Measurements from ENCODE around the gene RASGRF2. TPM values are rescaled to one million over a fixed set of nuclear protein-coding genes. Genes with fewer than 3 reads are reported as not detected.

RASGRF2 gene
- total and polyA plus RNA-seq, 2 of the 13 experiments (the other 11 are each of a cell fraction or from before 2014, with no cell fraction given): 23.6 to 29.0 TPM

DNA sequence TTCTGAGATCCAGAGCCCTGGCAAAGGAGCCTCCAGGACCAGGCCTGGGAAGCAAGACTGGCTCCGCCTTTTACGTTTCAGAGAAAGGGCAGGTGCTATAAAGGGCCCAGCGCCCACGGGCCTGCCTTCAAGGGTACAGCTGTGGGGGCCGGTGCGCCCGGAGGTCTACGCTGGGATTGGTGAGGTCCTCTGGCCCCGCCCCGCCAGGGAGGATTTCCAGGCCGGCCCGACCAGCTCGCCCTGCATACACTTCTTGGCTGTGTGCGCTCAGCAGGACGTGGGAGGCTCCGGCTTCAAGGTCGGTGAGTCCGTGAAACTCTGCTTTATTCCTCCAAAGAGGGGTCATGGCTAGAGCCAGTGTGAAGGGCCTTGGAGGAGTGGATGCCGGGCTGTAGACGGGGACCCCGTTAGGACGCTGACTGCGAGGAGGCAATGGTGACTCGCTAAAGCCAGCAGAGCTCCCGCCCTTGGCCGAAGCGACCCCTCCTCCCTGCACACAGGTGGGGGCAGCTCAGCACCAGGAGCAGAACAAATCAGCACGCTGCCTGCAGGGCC, 273.0 kb downstream of the RASGRF2 start, which contains the start of gene CKMT2 (continued):
- TF ChIP-seq, protein P1, sequence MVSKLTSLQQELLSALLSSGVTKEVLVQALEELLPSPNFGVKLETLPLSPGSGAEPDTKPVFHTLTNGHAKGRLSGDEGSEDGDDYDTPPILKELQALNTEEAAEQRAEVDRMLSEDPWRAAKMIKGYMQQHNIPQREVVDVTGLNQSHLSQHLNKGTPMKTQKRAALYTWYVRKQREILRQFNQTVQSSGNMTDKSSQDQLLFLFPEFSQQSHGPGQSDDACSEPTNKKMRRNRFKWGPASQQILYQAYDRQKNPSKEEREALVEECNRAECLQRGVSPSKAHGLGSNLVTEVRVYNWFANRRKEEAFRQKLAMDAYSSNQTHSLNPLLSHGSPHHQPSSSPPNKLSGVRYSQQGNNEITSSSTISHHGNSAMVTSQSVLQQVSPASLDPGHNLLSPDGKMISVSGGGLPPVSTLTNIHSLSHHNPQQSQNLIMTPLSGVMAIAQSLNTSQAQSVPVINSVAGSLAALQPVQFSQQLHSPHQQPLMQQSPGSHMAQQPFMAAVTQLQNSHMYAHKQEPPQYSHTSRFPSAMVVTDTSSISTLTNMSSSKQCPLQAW (CRISPR knock-in tag; IDR thresholded peaks at IDR 0.05): peak; percentile 39; the same call in 1 of the 2 replicates
- TF ChIP-seq ZNF883 (CRISPR knock-in tag; IDR thresholded peaks at IDR 0.05; ENCODE audit: not compliant biosample characterization): peak; percentile 42
- 0 out of 2 replicates have a peak, but pooled peaks have one; percentile 23 for TF ChIP-seq ZNF292 (CRISPR knock-in tag; IDR thresholded peaks at IDR 0.05; ENCODE audit: borderline replicate concordance, low read depth)
- no peak for TF ChIP-seq ZSCAN22 (CRISPR knock-in tag; IDR thresholded peaks at IDR 0.05)

DNA sequence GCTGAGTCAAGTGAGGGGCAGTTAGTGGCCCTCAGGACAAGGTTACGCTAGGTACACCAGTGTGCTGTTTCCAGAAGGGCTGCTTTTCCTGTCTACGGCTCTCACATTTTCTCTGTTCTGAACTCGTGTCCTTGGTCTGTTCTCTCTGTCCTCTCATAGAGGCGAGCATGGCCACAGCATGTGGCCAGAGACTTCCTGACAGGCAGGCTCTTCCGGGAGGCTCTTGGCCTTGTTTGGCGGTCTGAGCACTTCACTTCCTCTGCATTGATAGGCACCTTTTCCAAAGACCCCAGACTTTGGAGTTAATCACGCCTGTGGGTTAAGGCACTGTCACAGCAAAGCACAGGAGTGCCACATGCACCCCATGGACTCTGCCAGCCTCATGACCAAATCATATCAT, 274.1 kb downstream of the RASGRF2 start:
- Histone ChIP-seq H3K79me2 (ENCODE audit: insufficient read depth, low read length) (no peaks in the 10 kb centered on the region), H3K4me3 (replicated peaks in 1 of 3; ENCODE audit: insufficient read depth in 1 of 3, low read depth in 2 of 3, low read length in 3 of 3) (no peak overlapping the region), H3K9me3 (ENCODE audit: low read length) (no peaks in the 10 kb centered on the region), H3K36me3 (replicated peaks in 1 of 2; ENCODE audit: control insufficient read depth in 1 of 2, insufficient read depth in 2 of 2, low read length in 2 of 2) (no peaks in the 10 kb centered on the region), H3K4me2 (ENCODE audit: low read depth, low read length) (peak overlapping the region; percentile 80; the same call in 1 of the 2 replicates), H3K27me3 (ENCODE audit: control insufficient read depth in 1 of 2, insufficient read depth in 2 of 2, low read length in 2 of 2) (no peaks in the 10 kb centered on the region), H2AFZ (ENCODE audit: low read length) (no peak overlapping the region), H4K20me1 (ENCODE audit: insufficient read depth, low read length) (no peaks in the 10 kb centered on the region), H3K4me1 (ENCODE audit: insufficient read depth, low read length) (peaks cover 33% of the 10 kb centered on the region), H3K27ac (ENCODE audit: extremely low read length, insufficient read depth, low read length) (peak overlapping the region; percentile 12), H3K9ac (ENCODE audit: insufficient read depth, low read depth, low read length) (0 out of 2 replicates have a peak overlapping the region, but pooled peaks have one; percentile 14)
- intact Hi-C loops (cut with micrococcal nuclease; ENCODE audit: unreplicated experiment) (loop anchor here (5.0 kb wide), 1 partner anchor 68 kb away; the partner anchor contains the start of gene ZCCHC9), in situ Hi-C loops (cut with HindIII; ENCODE audit: extremely low pct_ligation_motif_present, low pct_unique_long_range_greater_than_20kb) (no loop called here)
- ChIA-PET CTCF (ENCODE audit: low intra/inter-chr PET ratio, low total read pairs) (no interaction called here), POLR2A (interaction anchor here (1.3 kb wide), 1 partner anchor 65 kb away, joined by 5 read pairs; no protein-coding TSS in a partner anchor)
- 86% methylated on average over 7 of the region's 7 CpGs for WGBS (ENCODE audit: low lambda C conversion rate)
- FAIRE-seq (no peak), DNase-seq (ENCODE audit: low spot score) (no peak), ATAC-seq (no peak)
- BruUV-seq (replicated peaks): no TSS peak
- TF ChIP-seq, protein P2, sequence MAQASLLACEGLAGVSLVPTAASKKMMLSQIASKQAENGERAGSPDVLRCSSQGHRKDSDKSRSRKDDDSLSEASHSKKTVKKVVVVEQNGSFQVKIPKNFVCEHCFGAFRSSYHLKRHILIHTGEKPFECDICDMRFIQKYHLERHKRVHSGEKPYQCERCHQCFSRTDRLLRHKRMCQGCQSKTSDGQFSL (CRISPR knock-in tag; IDR thresholded peaks at IDR 0.05): no peak
- TF ChIP-seq, protein P3, sequence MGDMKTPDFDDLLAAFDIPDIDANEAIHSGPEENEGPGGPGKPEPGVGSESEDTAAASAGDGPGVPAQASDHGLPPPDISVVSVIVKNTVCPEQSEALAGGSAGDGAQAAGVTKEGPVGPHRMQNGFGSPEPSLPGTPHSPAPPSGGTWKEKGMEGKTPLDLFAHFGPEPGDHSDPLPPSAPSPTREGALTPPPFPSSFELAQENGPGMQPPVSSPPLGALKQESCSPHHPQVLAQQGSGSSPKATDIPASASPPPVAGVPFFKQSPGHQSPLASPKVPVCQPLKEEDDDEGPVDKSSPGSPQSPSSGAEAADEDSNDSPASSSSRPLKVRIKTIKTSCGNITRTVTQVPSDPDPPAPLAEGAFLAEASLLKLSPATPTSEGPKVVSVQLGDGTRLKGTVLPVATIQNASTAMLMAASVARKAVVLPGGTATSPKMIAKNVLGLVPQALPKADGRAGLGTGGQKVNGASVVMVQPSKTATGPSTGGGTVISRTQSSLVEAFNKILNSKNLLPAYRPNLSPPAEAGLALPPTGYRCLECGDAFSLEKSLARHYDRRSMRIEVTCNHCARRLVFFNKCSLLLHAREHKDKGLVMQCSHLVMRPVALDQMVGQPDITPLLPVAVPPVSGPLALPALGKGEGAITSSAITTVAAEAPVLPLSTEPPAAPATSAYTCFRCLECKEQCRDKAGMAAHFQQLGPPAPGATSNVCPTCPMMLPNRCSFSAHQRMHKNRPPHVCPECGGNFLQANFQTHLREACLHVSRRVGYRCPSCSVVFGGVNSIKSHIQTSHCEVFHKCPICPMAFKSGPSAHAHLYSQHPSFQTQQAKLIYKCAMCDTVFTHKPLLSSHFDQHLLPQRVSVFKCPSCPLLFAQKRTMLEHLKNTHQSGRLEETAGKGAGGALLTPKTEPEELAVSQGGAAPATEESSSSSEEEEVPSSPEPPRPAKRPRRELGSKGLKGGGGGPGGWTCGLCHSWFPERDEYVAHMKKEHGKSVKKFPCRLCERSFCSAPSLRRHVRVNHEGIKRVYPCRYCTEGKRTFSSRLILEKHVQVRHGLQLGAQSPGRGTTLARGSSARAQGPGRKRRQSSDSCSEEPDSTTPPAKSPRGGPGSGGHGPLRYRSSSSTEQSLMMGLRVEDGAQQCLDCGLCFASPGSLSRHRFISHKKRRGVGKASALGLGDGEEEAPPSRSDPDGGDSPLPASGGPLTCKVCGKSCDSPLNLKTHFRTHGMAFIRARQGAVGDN (CRISPR knock-in tag; IDR thresholded peaks at IDR 0.05): peak; percentile 51
- no peak for TF ChIP-seq RBM39 (IDR thresholded peaks at IDR 0.05; ENCODE audit: low read depth, low read length, poor library complexity, severe bottlenecking)
- TF ChIP-seq IRX3 (CRISPR knock-in tag; IDR thresholded peaks at IDR 0.05; ENCODE audit: borderline replicate concordance, low read depth): no peak
- TF ChIP-seq, protein P4, sequence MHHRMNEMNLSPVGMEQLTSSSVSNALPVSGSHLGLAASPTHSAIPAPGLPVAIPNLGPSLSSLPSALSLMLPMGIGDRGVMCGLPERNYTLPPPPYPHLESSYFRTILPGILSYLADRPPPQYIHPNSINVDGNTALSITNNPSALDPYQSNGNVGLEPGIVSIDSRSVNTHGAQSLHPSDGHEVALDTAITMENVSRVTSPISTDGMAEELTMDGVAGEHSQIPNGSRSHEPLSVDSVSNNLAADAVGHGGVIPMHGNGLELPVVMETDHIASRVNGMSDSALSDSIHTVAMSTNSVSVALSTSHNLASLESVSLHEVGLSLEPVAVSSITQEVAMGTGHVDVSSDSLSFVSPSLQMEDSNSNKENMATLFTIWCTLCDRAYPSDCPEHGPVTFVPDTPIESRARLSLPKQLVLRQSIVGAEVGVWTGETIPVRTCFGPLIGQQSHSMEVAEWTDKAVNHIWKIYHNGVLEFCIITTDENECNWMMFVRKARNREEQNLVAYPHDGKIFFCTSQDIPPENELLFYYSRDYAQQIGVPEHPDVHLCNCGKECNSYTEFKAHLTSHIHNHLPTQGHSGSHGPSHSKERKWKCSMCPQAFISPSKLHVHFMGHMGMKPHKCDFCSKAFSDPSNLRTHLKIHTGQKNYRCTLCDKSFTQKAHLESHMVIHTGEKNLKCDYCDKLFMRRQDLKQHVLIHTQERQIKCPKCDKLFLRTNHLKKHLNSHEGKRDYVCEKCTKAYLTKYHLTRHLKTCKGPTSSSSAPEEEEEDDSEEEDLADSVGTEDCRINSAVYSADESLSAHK (CRISPR knock-in tag; IDR thresholded peaks at IDR 0.05; ENCODE audit: borderline replicate concordance): no peak
- no peak for TF ChIP-seq HES4 (CRISPR knock-in tag; IDR thresholded peaks at IDR 0.05; ENCODE audit: borderline replicate concordance)

All from HepG2 (cell line).